ENCODE data around the gene OLAH. TPM values are rescaled to one million over a fixed set of nuclear protein-coding genes. Genes with fewer than 3 reads are reported as not detected.

The OLAH gene
- total RNA-seq, 1 experiment from 2014 or later, result not detected

- ATAC-seq (no peak), DNase-seq (ENCODE audit: low spot score) (no peak)
- no peak overlapping the region for H3K4me3 Mint-ChIP-seq
- ChIA-PET POLR2A (no interaction called here), CTCF (no interaction called here)
- H3K9me3 Mint-ChIP-seq, result peaks cover 13% of the 10 kb centered on the region
- peaks cover 3% of the 10 kb centered on the region; the same call in 1 of the 2 replicates for H3K27me3 Mint-ChIP-seq (ENCODE audit: low read depth)
- H3K36me3 Mint-ChIP-seq, result no peaks in the 10 kb centered on the region
- H3K4me1 Mint-ChIP-seq, result peaks cover 10% of the 10 kb centered on the region
- H3K27ac Mint-ChIP-seq, result no peak overlapping the region
- TF ChIP-seq ZNF423 (CRISPR knock-in tag; IDR thresholded peaks at IDR 0.05) (no peak), ZNF425 (CRISPR knock-in tag; conservative IDR thresholded peaks at IDR 0.05) (no peak), TEAD4 (CRISPR knock-in tag; IDR thresholded peaks at IDR 0.05) (no peak), RELA (CRISPR knock-in tag; IDR thresholded peaks at IDR 0.05; ENCODE audit: borderline replicate concordance) (no peak), ATF3 (CRISPR knock-in tag; conservative IDR thresholded peaks at IDR 0.05) (no peak), PRDM15 (CRISPR knock-in tag; IDR thresholded peaks at IDR 0.05) (no peak), CDX4 (CRISPR knock-in tag; IDR thresholded peaks at IDR 0.05; ENCODE audit: borderline replicate concordance) (no peak), ZNF396 (CRISPR knock-in tag; IDR thresholded peaks at IDR 0.05; ENCODE audit: borderline replicate concordance) (no peak), NFYB (CRISPR knock-in tag; conservative IDR thresholded peaks at IDR 0.05; ENCODE audit: low read depth) (no peak), TP53 (CRISPR knock-in tag; IDR thresholded peaks at IDR 0.05) (no peak), PRRX2 (CRISPR knock-in tag; IDR thresholded peaks at IDR 0.05) (no peak), AFF4 (CRISPR knock-in tag; IDR thresholded peaks at IDR 0.05; ENCODE audit: borderline replicate concordance) (no peak)
- TF ChIP-seq, protein P1, sequence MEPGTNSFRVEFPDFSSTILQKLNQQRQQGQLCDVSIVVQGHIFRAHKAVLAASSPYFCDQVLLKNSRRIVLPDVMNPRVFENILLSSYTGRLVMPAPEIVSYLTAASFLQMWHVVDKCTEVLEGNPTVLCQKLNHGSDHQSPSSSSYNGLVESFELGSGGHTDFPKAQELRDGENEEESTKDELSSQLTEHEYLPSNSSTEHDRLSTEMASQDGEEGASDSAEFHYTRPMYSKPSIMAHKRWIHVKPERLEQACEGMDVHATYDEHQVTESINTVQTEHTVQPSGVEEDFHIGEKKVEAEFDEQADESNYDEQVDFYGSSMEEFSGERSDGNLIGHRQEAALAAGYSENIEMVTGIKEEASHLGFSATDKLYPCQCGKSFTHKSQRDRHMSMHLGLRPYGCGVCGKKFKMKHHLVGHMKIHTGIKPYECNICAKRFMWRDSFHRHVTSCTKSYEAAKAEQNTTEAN (CRISPR knock-in tag; IDR thresholded peaks at IDR 0.05), result no peak
- TF ChIP-seq, protein P2, sequence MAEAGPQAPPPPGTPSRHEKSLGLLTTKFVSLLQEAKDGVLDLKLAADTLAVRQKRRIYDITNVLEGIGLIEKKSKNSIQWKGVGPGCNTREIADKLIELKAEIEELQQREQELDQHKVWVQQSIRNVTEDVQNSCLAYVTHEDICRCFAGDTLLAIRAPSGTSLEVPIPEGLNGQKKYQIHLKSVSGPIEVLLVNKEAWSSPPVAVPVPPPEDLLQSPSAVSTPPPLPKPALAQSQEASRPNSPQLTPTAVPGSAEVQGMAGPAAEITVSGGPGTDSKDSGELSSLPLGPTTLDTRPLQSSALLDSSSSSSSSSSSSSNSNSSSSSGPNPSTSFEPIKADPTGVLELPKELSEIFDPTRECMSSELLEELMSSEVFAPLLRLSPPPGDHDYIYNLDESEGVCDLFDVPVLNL (CRISPR knock-in tag; IDR thresholded peaks at IDR 0.05; ENCODE audit: borderline replicate concordance, low read depth), result no peak
- TF ChIP-seq, protein P3, sequence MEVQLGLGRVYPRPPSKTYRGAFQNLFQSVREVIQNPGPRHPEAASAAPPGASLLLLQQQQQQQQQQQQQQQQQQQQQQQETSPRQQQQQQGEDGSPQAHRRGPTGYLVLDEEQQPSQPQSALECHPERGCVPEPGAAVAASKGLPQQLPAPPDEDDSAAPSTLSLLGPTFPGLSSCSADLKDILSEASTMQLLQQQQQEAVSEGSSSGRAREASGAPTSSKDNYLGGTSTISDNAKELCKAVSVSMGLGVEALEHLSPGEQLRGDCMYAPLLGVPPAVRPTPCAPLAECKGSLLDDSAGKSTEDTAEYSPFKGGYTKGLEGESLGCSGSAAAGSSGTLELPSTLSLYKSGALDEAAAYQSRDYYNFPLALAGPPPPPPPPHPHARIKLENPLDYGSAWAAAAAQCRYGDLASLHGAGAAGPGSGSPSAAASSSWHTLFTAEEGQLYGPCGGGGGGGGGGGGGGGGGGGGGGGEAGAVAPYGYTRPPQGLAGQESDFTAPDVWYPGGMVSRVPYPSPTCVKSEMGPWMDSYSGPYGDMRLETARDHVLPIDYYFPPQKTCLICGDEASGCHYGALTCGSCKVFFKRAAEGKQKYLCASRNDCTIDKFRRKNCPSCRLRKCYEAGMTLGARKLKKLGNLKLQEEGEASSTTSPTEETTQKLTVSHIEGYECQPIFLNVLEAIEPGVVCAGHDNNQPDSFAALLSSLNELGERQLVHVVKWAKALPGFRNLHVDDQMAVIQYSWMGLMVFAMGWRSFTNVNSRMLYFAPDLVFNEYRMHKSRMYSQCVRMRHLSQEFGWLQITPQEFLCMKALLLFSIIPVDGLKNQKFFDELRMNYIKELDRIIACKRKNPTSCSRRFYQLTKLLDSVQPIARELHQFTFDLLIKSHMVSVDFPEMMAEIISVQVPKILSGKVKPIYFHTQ (CRISPR knock-in tag; IDR thresholded peaks at IDR 0.05), result no peak
- TF ChIP-seq, protein P4, sequence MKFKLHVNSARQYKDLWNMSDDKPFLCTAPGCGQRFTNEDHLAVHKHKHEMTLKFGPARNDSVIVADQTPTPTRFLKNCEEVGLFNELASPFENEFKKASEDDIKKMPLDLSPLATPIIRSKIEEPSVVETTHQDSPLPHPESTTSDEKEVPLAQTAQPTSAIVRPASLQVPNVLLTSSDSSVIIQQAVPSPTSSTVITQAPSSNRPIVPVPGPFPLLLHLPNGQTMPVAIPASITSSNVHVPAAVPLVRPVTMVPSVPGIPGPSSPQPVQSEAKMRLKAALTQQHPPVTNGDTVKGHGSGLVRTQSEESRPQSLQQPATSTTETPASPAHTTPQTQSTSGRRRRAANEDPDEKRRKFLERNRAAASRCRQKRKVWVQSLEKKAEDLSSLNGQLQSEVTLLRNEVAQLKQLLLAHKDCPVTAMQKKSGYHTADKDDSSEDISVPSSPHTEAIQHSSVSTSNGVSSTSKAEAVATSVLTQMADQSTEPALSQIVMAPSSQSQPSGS (CRISPR knock-in tag; IDR thresholded peaks at IDR 0.05; ENCODE audit: borderline replicate concordance, low read depth), result no peak
Observed at GRCh38 chr10:15038416-15038815, 5.3 kb upstream of the OLAH start.
